Natural killer cell treated with Interleukin-12 subunit alpha and Interleukin-12 subunit beta and Interleukin-15 and Interleukin-18, amount 100 ng/mL, for 72 hours (primary cell): Measurements from ENCODE around the gene NUDC. TPM values are rescaled to one million over a fixed set of nuclear protein-coding genes. Genes with fewer than 3 reads are reported as not detected.

Experiments used
- ATAC-seq, 2 donors: fragments of 150-1000 bp; cut with Tn5 transposase in 1 of 2; sonication (Bioruptor Pico), chemical (Tn5 transposase) in 1 of 2; 2 replicates each; pipeline ENCODE4 v1.10.0; 2021
- DNase-seq: peaks from one replicate; pipeline ENCODE4 v3.0.0; 2022; ENCODE audit warnings: low spot score
- H3K27ac Mint-ChIP-seq, 2 donors: 1 replicate in 1 of 2; 2 replicates in 1 of 2; pipeline ENCODE4 v1.8.0; 2022; ENCODE audit warnings: mixed read lengths in 2 of 2, mild to moderate bottlenecking in 1 of 2, moderate library complexity in 1 of 2
- H3K27me3 Mint-ChIP-seq, 2 donors: 1 replicate in 1 of 2; 2 replicates in 1 of 2; pipeline ENCODE4 v1.8.0; 2022; ENCODE audit warnings: mixed read lengths in 2 of 2
- H3K36me3 Mint-ChIP-seq: one replicate; pipeline ENCODE4 v1.8.0; 2022; ENCODE audit warnings: mixed read lengths
- H3K4me1 Mint-ChIP-seq, 2 donors: 1 replicate in 1 of 2; 2 replicates in 1 of 2; pipeline ENCODE4 v1.8.0; 2022; ENCODE audit warnings: low read depth in 2 of 2, mixed read lengths in 2 of 2, mild to moderate bottlenecking in 1 of 2
- H3K4me3 Mint-ChIP-seq: one replicate; pipeline ENCODE4 v1.8.0; 2022; ENCODE audit warnings: mixed read lengths
- H3K9me3 Mint-ChIP-seq: 2 replicates; pipeline ENCODE4 v1.8.0; 2022; ENCODE audit warnings: mixed read lengths
- total RNA-seq, 2 donors: library from RNA; stranded (reverse); gene quantifications; one replicate each; pipeline ENCODE4 v1.2.3, GENCODE V29; 2022

The NUDC gene
- total RNA-seq, 2 donors from 2014 or later, result 78.2 to 136 TPM

GRCh38 chr1:26900001-26900814, 21.3 kb upstream of the NUDC start, which contains the start of gene GPATCH3:
Gene GPATCH3 (minus strand): TSS chr1:26900467. CDS start chr1:26900442, 25 bp downstream.
- Mint-ChIP-seq H3K4me3 (peak within 1 kb of the TSS; percentile 99), H3K27ac (peak within 1 kb of the TSS; percentile 96 to 98), H3K4me1 (peaks cover 27 to 30% of the 10 kb centered on the region in 2 donors), H3K36me3 (peaks cover 6% of the 10 kb centered on the region), H3K27me3 (no peaks in the 10 kb centered on the region), H3K9me3 (no peaks in the 10 kb centered on the region)
- ATAC-seq, result peak; percentile 90 to 94
- DNase-seq, result peak; percentile 90

- ATAC-seq, result no peak
- H3K9me3 Mint-ChIP-seq, result no peaks in the 10 kb centered on the region
Observed at GRCh38 chr1:26900815-26901511, 20.6 kb upstream of the NUDC start.

GRCh38 chr1:26907071-26907917, 14.2 kb upstream of the NUDC start:
- no peaks in the 10 kb centered on the region for H3K9me3 Mint-ChIP-seq
- no peak overlapping the region for H3K27ac Mint-ChIP-seq
- no peak for DNase-seq
- H3K4me1 Mint-ChIP-seq, result no peaks in the 10 kb centered on the region
- no peaks in the 10 kb centered on the region for H3K27me3 Mint-ChIP-seq
- no peak overlapping the region for H3K4me3 Mint-ChIP-seq
- H3K36me3 Mint-ChIP-seq, result no peaks in the 10 kb centered on the region
- ATAC-seq, result no peak

More at GRCh38 chr1:26900815-26901511, 20.6 kb upstream of the NUDC start:
- no peak for DNase-seq
- H3K36me3 Mint-ChIP-seq, result peaks cover 6% of the 10 kb centered on the region
- H3K4me3 Mint-ChIP-seq, result peak overlapping the region; percentile 99
- no peaks in the 10 kb centered on the region for H3K27me3 Mint-ChIP-seq
- H3K4me1 Mint-ChIP-seq, result peaks cover 27 to 30% of the 10 kb centered on the region in 2 donors
- peak overlapping the region; percentile 96 to 98 for H3K27ac Mint-ChIP-seq

GRCh38 chr1:26909951-26910342, 11.6 kb upstream of the NUDC start:
- no peak overlapping the region for H3K27ac Mint-ChIP-seq
- ATAC-seq (peak in 1 of 2 donors; percentile 40), DNase-seq (no peak)
- H3K36me3 Mint-ChIP-seq, result no peaks in the 10 kb centered on the region
- no peaks in the 10 kb centered on the region for H3K4me1 Mint-ChIP-seq
- H3K9me3 Mint-ChIP-seq, result no peaks in the 10 kb centered on the region
- H3K27me3 Mint-ChIP-seq, result no peaks in the 10 kb centered on the region
- no peak overlapping the region for H3K4me3 Mint-ChIP-seq

- H3K27me3 Mint-ChIP-seq, result no peaks in the 10 kb centered on the region
- H3K4me3 Mint-ChIP-seq, result no peak overlapping the region
- no peaks in the 10 kb centered on the region for H3K9me3 Mint-ChIP-seq
- DNase-seq (no peak), ATAC-seq (no peak)
- H3K36me3 Mint-ChIP-seq, result no peaks in the 10 kb centered on the region
- H3K27ac Mint-ChIP-seq, result no peak overlapping the region
- H3K4me1 Mint-ChIP-seq, result no peaks in the 10 kb centered on the region
Observed at GRCh38 chr1:26910343-26911160, 11.0 kb upstream of the NUDC start.

- DNase-seq (no peak), ATAC-seq (no peak)
- no peak overlapping the region for H3K27ac Mint-ChIP-seq
- no peak overlapping the region for H3K4me3 Mint-ChIP-seq
- H3K36me3 Mint-ChIP-seq, result no peaks in the 10 kb centered on the region
- H3K27me3 Mint-ChIP-seq, result no peaks in the 10 kb centered on the region
- H3K4me1 Mint-ChIP-seq, result no peaks in the 10 kb centered on the region
- H3K9me3 Mint-ChIP-seq, result no peaks in the 10 kb centered on the region
Observed at GRCh38 chr1:26911399-26912146, 10.0 kb upstream of the NUDC start.

GRCh38 chr1:26912147-26912490, 9.4 kb upstream of the NUDC start:
- H3K4me1 Mint-ChIP-seq, result no peaks in the 10 kb centered on the region
- no peaks in the 10 kb centered on the region for H3K27me3 Mint-ChIP-seq
- H3K27ac Mint-ChIP-seq, result no peak overlapping the region
- ATAC-seq (no peak), DNase-seq (no peak)
- H3K4me3 Mint-ChIP-seq, result no peak overlapping the region
- H3K9me3 Mint-ChIP-seq, result no peaks in the 10 kb centered on the region
- H3K36me3 Mint-ChIP-seq, result no peaks in the 10 kb centered on the region

- no peak overlapping the region for H3K27ac Mint-ChIP-seq
- DNase-seq, result no peak
- ATAC-seq, result no peak
- H3K4me3 Mint-ChIP-seq, result no peak overlapping the region
- no peaks in the 10 kb centered on the region for H3K9me3 Mint-ChIP-seq
- no peaks in the 10 kb centered on the region for H3K36me3 Mint-ChIP-seq
- H3K4me1 Mint-ChIP-seq, result no peaks in the 10 kb centered on the region
- H3K27me3 Mint-ChIP-seq, result no peaks in the 10 kb centered on the region
Observed at GRCh38 chr1:26913389-26913753, 8.2 kb upstream of the NUDC start.

- Mint-ChIP-seq H3K36me3 (no peaks in the 10 kb centered on the region), H3K27me3 (no peaks in the 10 kb centered on the region), H3K4me3 (no peak within 1 kb of the TSS), H3K9me3 (no peaks in the 10 kb centered on the region), H3K4me1 (no peaks in the 10 kb centered on the region), H3K27ac (no peak within 1 kb of the TSS)
- DNase-seq (no peak), ATAC-seq (no peak)
Observed at GRCh38 chr1:26913754-26914619, 7.6 kb upstream of the NUDC start, which contains the start of gene NR0B2. Gene NR0B2 (minus strand): TSS chr1:26913975. CDS start chr1:26913940, 35 bp downstream.

GRCh38 chr1:26915204-26915842, 6.2 kb upstream of the NUDC start:
- ATAC-seq, result no peak
- Mint-ChIP-seq H3K36me3 (no peaks in the 10 kb centered on the region), H3K4me1 (peaks cover 1 to 8% of the 10 kb centered on the region in 2 donors)

GRCh38 chr1:26921126-26921539, 410 bp upstream of the NUDC start:
- Mint-ChIP-seq H3K27me3 (no peaks in the 10 kb centered on the region), H3K4me1 (peaks cover 35 to 40% of the 10 kb centered on the region in 2 donors), H3K4me3 (peak overlapping the region; percentile 88), H3K9me3 (no peaks in the 10 kb centered on the region), H3K27ac (peak overlapping the region; percentile 79 to 97), H3K36me3 (peaks cover 6% of the 10 kb centered on the region)
- peak; percentile 41 to 51 for ATAC-seq
- DNase-seq, result no peak

More at GRCh38 chr1:26915204-26915842, 6.2 kb upstream of the NUDC start:
- Mint-ChIP-seq H3K9me3 (no peaks in the 10 kb centered on the region), H3K27ac (no peak overlapping the region), H3K4me3 (no peak overlapping the region), H3K27me3 (no peaks in the 10 kb centered on the region)
- DNase-seq, result no peak
